ENCODE data around the gene NRXN3. TPM values are rescaled to one million over a fixed set of nuclear protein-coding genes. Genes with fewer than 3 reads are reported as not detected.

Gene NRXN3
- total RNA-seq, 1 experiment from 2014 or later, result not detected

GRCh38 chr14:79298373-79298772, 1128.2 kb downstream of the NRXN3 start:
- Mint-ChIP-seq H3K36me3 (ENCODE audit: insufficient read depth, unreplicated experiment) (no peaks in the 10 kb centered on the region), H3K4me1 (ENCODE audit: low read depth, unreplicated experiment) (no peaks in the 10 kb centered on the region), H3K27ac (ENCODE audit: unreplicated experiment) (no peak overlapping the region), H3K9me3 (ENCODE audit: low read depth, unreplicated experiment) (peaks cover 11% of the 10 kb centered on the region), H3K4me3 (ENCODE audit: low read depth, unreplicated experiment) (no peak overlapping the region), H3K27me3 (ENCODE audit: unreplicated experiment) (no peaks in the 10 kb centered on the region)
- BruUV-seq (replicated peaks), result no TSS peak
- TF ChIP-seq CTCF (IDR thresholded peaks at IDR 0.05; ENCODE audit: unreplicated experiment), result no peak
- no peak for DNase-seq
- CTCF ChIA-PET, result no interaction called here
- intact Hi-C loops (cut with micrococcal nuclease; ENCODE audit: unreplicated experiment), result no loop called here

- Mint-ChIP-seq H3K27me3 (ENCODE audit: unreplicated experiment) (no peaks in the 10 kb centered on the region), H3K9me3 (ENCODE audit: low read depth, unreplicated experiment) (peaks cover 8% of the 10 kb centered on the region), H3K4me3 (ENCODE audit: low read depth, unreplicated experiment) (no peak overlapping the region), H3K36me3 (ENCODE audit: insufficient read depth, unreplicated experiment) (no peaks in the 10 kb centered on the region), H3K27ac (ENCODE audit: unreplicated experiment) (no peak overlapping the region), H3K4me1 (ENCODE audit: low read depth, unreplicated experiment) (no peaks in the 10 kb centered on the region)
- intact Hi-C loops (cut with micrococcal nuclease; ENCODE audit: unreplicated experiment), result no loop called here
- DNase-seq, result no peak
- TF ChIP-seq CTCF (IDR thresholded peaks at IDR 0.05; ENCODE audit: unreplicated experiment), result no peak
- no TSS peak for BruUV-seq (replicated peaks)
- CTCF ChIA-PET, result no interaction called here
Measured at GRCh38 chr14:79299162-79299561, 1129.0 kb downstream of the NRXN3 start.

- intact Hi-C loops (cut with micrococcal nuclease; ENCODE audit: unreplicated experiment), result no loop called here
- CTCF ChIA-PET, result no interaction called here
- BruUV-seq (replicated peaks), result no TSS peak
Measured at GRCh38 chr14:79304279-79304678, 1134.1 kb downstream of the NRXN3 start.

GRCh38 chr14:79306546-79306945, 1136.4 kb downstream of the NRXN3 start:
- intact Hi-C loops (cut with micrococcal nuclease; ENCODE audit: unreplicated experiment), result no loop called here
- peaks cover 6% of the 10 kb centered on the region for H3K9me3 Mint-ChIP-seq (ENCODE audit: low read depth, unreplicated experiment)
- no peak overlapping the region for H3K27ac Mint-ChIP-seq (ENCODE audit: unreplicated experiment)
- no TSS peak for BruUV-seq (replicated peaks)
- H3K4me3 Mint-ChIP-seq (ENCODE audit: low read depth, unreplicated experiment), result no peak overlapping the region
- DNase-seq, result no peak
- H3K36me3 Mint-ChIP-seq (ENCODE audit: insufficient read depth, unreplicated experiment), result no peaks in the 10 kb centered on the region
- no peak for TF ChIP-seq CTCF (IDR thresholded peaks at IDR 0.05; ENCODE audit: unreplicated experiment)
- no peaks in the 10 kb centered on the region for H3K4me1 Mint-ChIP-seq (ENCODE audit: low read depth, unreplicated experiment)
- H3K27me3 Mint-ChIP-seq (ENCODE audit: unreplicated experiment), result no peaks in the 10 kb centered on the region
- CTCF ChIA-PET, result no interaction called here

More at GRCh38 chr14:79304279-79304678, 1134.1 kb downstream of the NRXN3 start:
- Mint-ChIP-seq H3K27me3 (ENCODE audit: unreplicated experiment) (no peaks in the 10 kb centered on the region), H3K36me3 (ENCODE audit: insufficient read depth, unreplicated experiment) (no peaks in the 10 kb centered on the region), H3K27ac (ENCODE audit: unreplicated experiment) (no peak overlapping the region), H3K9me3 (ENCODE audit: low read depth, unreplicated experiment) (peaks cover 6% of the 10 kb centered on the region), H3K4me1 (ENCODE audit: low read depth, unreplicated experiment) (no peaks in the 10 kb centered on the region), H3K4me3 (ENCODE audit: low read depth, unreplicated experiment) (no peak overlapping the region)
- DNase-seq, result no peak
- no peak for TF ChIP-seq CTCF (IDR thresholded peaks at IDR 0.05; ENCODE audit: unreplicated experiment)
